Chondrocyte (in vitro differentiated cells): ENCODE measurements around the gene KIT. TPM values are rescaled to one million over a fixed set of nuclear protein-coding genes. Genes with fewer than 3 reads are reported as not detected.
"Not testable (repeated sequence)": the region's sequence is repeated elsewhere in the genome, so short reads cannot be mapped to it uniquely, and the experiment has no call there.

Experiments
- DNase-seq: peaks from one replicate; pipeline ENCODE4 v3.0.0; 2021; ENCODE audit warnings: mixed read lengths, low spot score
- H3K27ac Mint-ChIP-seq: one replicate; pipeline ENCODE4 v1.8.0; 2021; ENCODE audit warnings: mild to moderate bottlenecking, moderate library complexity, mixed read lengths; ENCODE audit not compliant: unreplicated experiment
- H3K27me3 Mint-ChIP-seq: 2 replicates; pipeline ENCODE4 v1.8.0; 2021; ENCODE audit warnings: low read depth, mixed read lengths
- H3K36me3 Mint-ChIP-seq: 2 replicates; pipeline ENCODE4 v1.8.0; 2021; ENCODE audit warnings: low read depth, mixed read lengths
- H3K4me1 Mint-ChIP-seq: 2 replicates; pipeline ENCODE4 v1.8.0; 2021; ENCODE audit warnings: low read depth, mild to moderate bottlenecking, mixed read lengths
- H3K4me3 Mint-ChIP-seq: one replicate; pipeline ENCODE4 v1.8.0; 2021; ENCODE audit warnings: mild to moderate bottlenecking, moderate library complexity, mixed read lengths; ENCODE audit not compliant: unreplicated experiment
- H3K9me3 Mint-ChIP-seq: 2 replicates; pipeline ENCODE4 v1.8.0; 2021; ENCODE audit warnings: low read depth, mixed read lengths
- CTCF ChIP-seq: fragments of 200-600 bp; sonication (generic); IDR thresholded peaks from 2 replicates; pipeline ENCODE4 v1.5.0; 2021; ENCODE audit warnings: antibody characterized with exemption, mild to moderate bottlenecking, moderate library complexity
- total RNA-seq: library from RNA; stranded (reverse); gene quantifications from 3 replicates; pipeline ENCODE4 v1.2.1, GENCODE V29; 2021

KIT gene
- total RNA-seq, 1 donor from 2014 or later: 6.7 TPM

- peaks cover 18% of the 10 kb centered on the region for H3K4me1 Mint-ChIP-seq
- H3K9me3 Mint-ChIP-seq: no peaks in the 10 kb centered on the region
- no peak overlapping the region for H3K27ac Mint-ChIP-seq
- no peak for DNase-seq
- H3K36me3 Mint-ChIP-seq: peaks cover 2% of the 10 kb centered on the region
- TF ChIP-seq CTCF: no peak
- no peaks in the 10 kb centered on the region for H3K27me3 Mint-ChIP-seq
- H3K4me3 Mint-ChIP-seq: no peak overlapping the region
Observed at GRCh38 chr4:54626113-54626512, 31.6 kb upstream of the KIT start.

DNA sequence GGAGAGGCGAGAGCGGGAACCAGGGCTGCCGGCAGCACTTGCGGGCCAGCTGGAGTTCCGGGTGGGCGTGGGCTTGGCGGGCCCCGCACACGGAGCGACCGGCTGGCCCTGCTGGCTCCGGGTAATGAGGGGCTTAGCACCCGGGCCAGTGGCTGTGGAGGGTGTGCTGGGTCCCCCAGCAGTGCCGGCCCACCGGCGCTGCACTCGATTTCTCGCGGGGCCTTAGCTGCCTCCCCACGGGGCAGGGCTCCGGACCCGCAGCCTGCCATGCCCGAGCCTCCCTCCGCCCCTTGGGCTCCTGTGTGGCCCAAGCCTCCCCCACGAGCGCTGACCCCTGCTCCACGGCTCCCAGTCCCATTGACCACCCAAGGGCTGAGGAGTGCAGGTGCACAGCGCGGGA, 25.2 kb upstream of the KIT start:
- Mint-ChIP-seq H3K36me3 (no peaks in the 10 kb centered on the region), H3K4me1 (no peaks in the 10 kb centered on the region), H3K4me3 (no peak overlapping the region), H3K27ac (no peak overlapping the region), H3K27me3 (no peaks in the 10 kb centered on the region), H3K9me3 (no peaks in the 10 kb centered on the region)
- TF ChIP-seq CTCF: no peak
- DNase-seq: no peak

GRCh38 chr4:54633102-54633740, 24.5 kb upstream of the KIT start:
- not testable (repeated sequence) for DNase-seq, H3K9me3 Mint-ChIP-seq, H3K4me1 Mint-ChIP-seq, H3K4me3 Mint-ChIP-seq, H3K36me3 Mint-ChIP-seq, H3K27ac Mint-ChIP-seq, H3K27me3 Mint-ChIP-seq

DNA sequence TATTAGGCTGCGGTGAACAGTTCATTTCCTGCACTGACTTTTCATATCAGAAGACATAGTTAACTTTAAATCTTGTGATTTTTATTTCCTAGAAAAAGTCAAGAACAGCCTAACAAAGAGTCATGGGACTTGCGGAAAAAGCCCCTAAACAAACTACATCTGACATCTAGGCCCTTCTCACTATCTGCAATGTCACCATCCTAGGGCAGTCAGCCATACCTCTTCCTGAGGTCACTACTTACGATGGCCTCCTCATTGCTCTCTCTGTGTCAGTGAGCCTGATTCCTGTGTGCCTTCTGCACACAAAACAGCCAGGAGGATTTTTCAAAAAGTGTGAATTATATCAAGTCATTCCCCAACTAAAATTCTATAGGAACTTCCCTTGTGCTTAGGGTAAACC, 22.4 kb upstream of the KIT start:
- DNase-seq: no peak
- Mint-ChIP-seq H3K36me3 (no peaks in the 10 kb centered on the region), H3K27me3 (no peaks in the 10 kb centered on the region), H3K9me3 (no peaks in the 10 kb centered on the region), H3K4me3 (no peak overlapping the region), H3K27ac (no peak overlapping the region), H3K4me1 (no peaks in the 10 kb centered on the region)
- TF ChIP-seq CTCF: no peak

- Mint-ChIP-seq H3K4me3 (no peak overlapping the region), H3K9me3 (no peaks in the 10 kb centered on the region), H3K36me3 (no peaks in the 10 kb centered on the region), H3K4me1 (no peaks in the 10 kb centered on the region), H3K27ac (no peak overlapping the region), H3K27me3 (no peaks in the 10 kb centered on the region)
- no peak for TF ChIP-seq CTCF
- no peak for DNase-seq
Observed at GRCh38 chr4:54637325-54637724, 20.4 kb upstream of the KIT start.

GRCh38 chr4:54641101-54641500, 16.7 kb upstream of the KIT start:
- H3K27me3 Mint-ChIP-seq, H3K9me3 Mint-ChIP-seq, H3K36me3 Mint-ChIP-seq, DNase-seq, H3K4me3 Mint-ChIP-seq, H3K4me1 Mint-ChIP-seq, H3K27ac Mint-ChIP-seq: not testable (repeated sequence)
